HEK293 (cell line): ENCODE data around the gene MAPK9.

Source experiments
- CTCF ChIA-PET: fragments of 350-600 bp; formaldehyde crosslinking; extraction: SDS; loops from one replicate; lab custom pipeline; 2021; ENCODE audit warnings: antibody characterized with exemption; lab: Yijun Ruan, JAX
- POLR2A ChIA-PET: fragments of 300-600 bp; formaldehyde crosslinking; extraction: SDS; loops from one replicate; lab custom pipeline; 2020; ENCODE audit warnings: antibody characterized with exemption, inconsistent platforms; lab: Yijun Ruan, JAX
- H3K27ac ChIP-seq: fragments of 200-500 bp; sonication (Bioruptor generic); 2 replicates; pipeline ENCODE4 v1.5.1; 2014; ENCODE audit warnings: low read depth, low read length, control low read depth, inconsistent platforms; ENCODE audit errors: extremely low read depth
- H3K36me3 ChIP-seq, 2 experiments: fragments of 200-500 bp in 1 of 2; sonication (Bioruptor generic) in 1 of 2; 1 replicate in 1 of 2; 2 replicates in 1 of 2; pipeline ENCODE4 v1.5.1; 2014 to 2017; ENCODE audit warnings: inconsistent platforms in 2 of 2, low read length in 2 of 2; ENCODE audit not compliant: control insufficient read depth in 2 of 2, insufficient read depth in 1 of 2
- H3K4me1 ChIP-seq: fragments of 200-500 bp; sonication (Bioruptor generic); 2 replicates; pipeline ENCODE4 v1.5.1; 2014; ENCODE audit warnings: mild to moderate bottlenecking, low read length, inconsistent platforms; ENCODE audit not compliant: control insufficient read depth, insufficient read depth
- H3K4me3 ChIP-seq: 2 replicates; pipeline ENCODE4 v1.5.1; 2011; ENCODE audit warnings: low read depth, mild to moderate bottlenecking, control low read depth, low read length, moderate library complexity
- H3K9me3 ChIP-seq: fragments of 200-500 bp; sonication (Bioruptor generic); 2 replicates; pipeline ENCODE4 v1.5.1; 2014; ENCODE audit warnings: low read depth, low read length, inconsistent platforms; ENCODE audit not compliant: control insufficient read depth, insufficient read depth
- MZF1 ChIP-seq: fragments of 450-650 bp; formaldehyde crosslinking; IDR thresholded peaks from 2 replicates; pipeline ENCODE4 v1.5.1; 2017; ENCODE audit warnings: missing biosample characterization, missing genetic modification characterization, borderline replicate concordance
- ZEB2 ChIP-seq: fragments of 450-650 bp; formaldehyde crosslinking; IDR thresholded peaks from 2 replicates; pipeline ENCODE4 v1.5.1; 2016; ENCODE audit warnings: missing biosample characterization, missing genetic modification characterization
- ZNF19 ChIP-seq: fragments of 450-650 bp; formaldehyde crosslinking; IDR thresholded peaks from 2 replicates; pipeline ENCODE4; 2016; ENCODE audit warnings: missing biosample characterization, missing genetic modification characterization, low read depth
- ZNF2 ChIP-seq: fragments of 450-650 bp; formaldehyde crosslinking; IDR thresholded peaks from 2 replicates; pipeline ENCODE4 v1.5.1; 2016; ENCODE audit warnings: missing biosample characterization, missing genetic modification characterization
- ZNF221 ChIP-seq: fragments of 450-650 bp; formaldehyde crosslinking; IDR thresholded peaks from 2 replicates; pipeline ENCODE4 v1.5.1; 2017; ENCODE audit warnings: missing biosample characterization, missing genetic modification characterization, borderline replicate concordance
- ZNF24 ChIP-seq: fragments of 450-650 bp; formaldehyde crosslinking; IDR thresholded peaks from 2 replicates; pipeline ENCODE4 v1.5.1; 2016; ENCODE audit warnings: missing biosample characterization, missing genetic modification characterization
- ZNF324 ChIP-seq: fragments of 450-650 bp; formaldehyde crosslinking; IDR thresholded peaks from 2 replicates; pipeline ENCODE4 v1.5.1; 2016; ENCODE audit warnings: missing biosample characterization, missing genetic modification characterization
- ZNF558 ChIP-seq: fragments of 450-650 bp; formaldehyde crosslinking; IDR thresholded peaks from 2 replicates; pipeline ENCODE4 v1.5.1; 2016; ENCODE audit warnings: missing biosample characterization, missing genetic modification characterization
- ZNF654 ChIP-seq: fragments of 450-650 bp; formaldehyde crosslinking; IDR thresholded peaks from 2 replicates; pipeline ENCODE4 v1.5.1; 2016; ENCODE audit warnings: low read depth, missing biosample characterization, missing genetic modification characterization
- ZNF670 ChIP-seq: fragments of 450-650 bp; formaldehyde crosslinking; IDR thresholded peaks from 2 replicates; pipeline ENCODE4 v1.5.1; 2016; ENCODE audit warnings: missing biosample characterization, missing genetic modification characterization, low read depth
- ZNF677 ChIP-seq: fragments of 450-650 bp; IDR thresholded peaks from 2 replicates; pipeline ENCODE4 v1.5.0; 2018; ENCODE audit warnings: missing biosample characterization, mild to moderate bottlenecking, missing genetic modification characterization, moderate library complexity
- ZSCAN23 ChIP-seq: fragments of 450-650 bp; formaldehyde crosslinking; IDR thresholded peaks from 2 replicates; pipeline ENCODE4 v1.5.1; 2016; ENCODE audit warnings: missing biosample characterization, missing genetic modification characterization
- TF ChIP-seq, protein P1 (sequence below): sonication (generic); formaldehyde crosslinking; IDR thresholded peaks from 2 replicates; pipeline ENCODE4 v1.8.1; 2022; ENCODE audit warnings: mild to moderate bottlenecking, moderate library complexity, missing genetic modification reagents
- TF ChIP-seq, protein P2 (sequence below): fragments of 450-650 bp; formaldehyde crosslinking; IDR thresholded peaks from 2 replicates; pipeline ENCODE4 v1.5.1; 2017; ENCODE audit warnings: missing biosample characterization, mild to moderate bottlenecking, missing genetic modification characterization, moderate library complexity
- TF ChIP-seq, protein P3 (sequence below): fragments of 450-650 bp; formaldehyde crosslinking; IDR thresholded peaks from 2 replicates; pipeline ENCODE4 v1.5.1; 2016; ENCODE audit warnings: missing biosample characterization, missing genetic modification characterization
- TF ChIP-seq, protein P4 (sequence below): fragments of 450-650 bp; formaldehyde crosslinking; IDR thresholded peaks from 2 replicates; pipeline ENCODE4 v1.5.1; 2016; ENCODE audit warnings: missing biosample characterization, missing genetic modification characterization
- TF ChIP-seq, protein P5 (sequence below): fragments of 450-650 bp; formaldehyde crosslinking; IDR thresholded peaks from 2 replicates; pipeline ENCODE4 v1.5.1; 2016; ENCODE audit warnings: missing biosample characterization, missing genetic modification characterization, borderline replicate concordance
- TF ChIP-seq, protein P6 (sequence below): fragments of 450-650 bp; formaldehyde crosslinking; IDR thresholded peaks from 2 replicates; pipeline ENCODE4 v1.5.1; 2017; ENCODE audit warnings: missing biosample characterization, missing genetic modification characterization

The MAPK9 gene

DNA sequence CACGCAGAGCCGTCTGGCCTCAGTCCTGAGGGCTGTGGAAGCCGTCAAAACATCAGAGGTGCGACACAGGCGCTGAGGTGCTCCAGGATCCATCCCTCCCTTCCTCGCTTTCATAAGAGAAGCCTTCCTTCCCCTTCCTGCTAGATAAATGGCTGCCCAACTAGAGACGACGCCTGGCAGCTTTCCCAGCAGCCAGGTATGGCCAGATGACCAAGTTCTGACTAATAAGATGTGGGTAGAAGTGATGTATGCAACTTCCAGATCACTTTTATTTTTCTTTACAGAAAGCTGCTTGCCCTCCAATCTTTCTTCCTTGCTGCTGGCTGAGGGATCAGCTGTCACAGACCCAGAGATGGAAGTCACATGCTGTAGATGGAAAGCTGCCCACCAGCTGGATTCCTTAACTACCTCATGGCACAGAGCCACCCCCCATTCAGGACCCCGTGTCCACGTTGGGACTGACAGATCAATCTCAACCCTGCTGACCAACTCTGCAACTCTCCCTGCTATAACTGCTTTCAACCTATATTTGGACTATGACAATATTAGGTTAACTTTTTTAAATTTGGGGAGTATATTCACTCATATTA, 8.8 kb downstream of the MAPK9 start (continued):
- TF ChIP-seq ZNF558 (tag by site-specific recombination) (no peak), ZNF24 (tag by site-specific recombination) (no peak)

DNA sequence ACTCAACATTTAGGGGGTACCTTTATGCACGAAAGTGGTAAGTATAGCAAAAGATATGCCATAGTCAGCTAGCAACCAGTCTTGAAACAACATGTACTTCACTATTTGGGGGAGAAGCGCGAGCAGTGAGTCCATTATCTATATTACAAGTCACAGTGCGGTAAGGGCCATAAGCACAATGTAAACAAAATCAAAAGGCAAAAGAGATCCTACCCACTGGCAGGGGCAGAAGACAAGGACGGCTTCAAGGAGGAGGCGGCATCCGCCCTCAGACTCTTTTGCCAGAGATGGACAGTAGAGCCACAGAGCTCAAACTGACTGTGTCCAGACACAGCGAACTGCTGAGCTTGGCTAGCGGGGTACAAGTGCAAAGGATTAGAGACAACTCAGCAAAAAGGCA, 9.6 kb downstream of the MAPK9 start:
- ChIA-PET POLR2A (no interaction called here), CTCF (interaction anchor here (1.1 to 2.0 kb wide), 3 partner anchors 11 to 324 kb away, joined by 3 to 6 read pairs (median 5); no protein-coding TSS in a partner anchor)
- H3K4me1 ChIP-seq = no peaks in the 10 kb centered on the region
- no peak overlapping the region for H3K4me3 ChIP-seq
- no peaks in the 10 kb centered on the region for H3K9me3 ChIP-seq
- no peak for TF ChIP-seq ZNF2 (tag by site-specific recombination)
- no peak for TF ChIP-seq ZNF677
- TF ChIP-seq, protein P1, sequence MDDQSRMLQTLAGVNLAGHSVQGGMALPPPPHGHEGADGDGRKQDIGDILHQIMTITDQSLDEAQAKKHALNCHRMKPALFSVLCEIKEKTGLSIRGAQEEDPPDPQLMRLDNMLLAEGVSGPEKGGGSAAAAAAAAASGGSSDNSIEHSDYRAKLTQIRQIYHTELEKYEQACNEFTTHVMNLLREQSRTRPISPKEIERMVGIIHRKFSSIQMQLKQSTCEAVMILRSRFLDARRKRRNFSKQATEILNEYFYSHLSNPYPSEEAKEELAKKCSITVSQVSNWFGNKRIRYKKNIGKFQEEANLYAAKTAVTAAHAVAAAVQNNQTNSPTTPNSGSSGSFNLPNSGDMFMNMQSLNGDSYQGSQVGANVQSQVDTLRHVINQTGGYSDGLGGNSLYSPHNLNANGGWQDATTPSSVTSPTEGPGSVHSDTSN (CRISPR knock-in tag) = no peak
- TF ChIP-seq, protein P2, sequence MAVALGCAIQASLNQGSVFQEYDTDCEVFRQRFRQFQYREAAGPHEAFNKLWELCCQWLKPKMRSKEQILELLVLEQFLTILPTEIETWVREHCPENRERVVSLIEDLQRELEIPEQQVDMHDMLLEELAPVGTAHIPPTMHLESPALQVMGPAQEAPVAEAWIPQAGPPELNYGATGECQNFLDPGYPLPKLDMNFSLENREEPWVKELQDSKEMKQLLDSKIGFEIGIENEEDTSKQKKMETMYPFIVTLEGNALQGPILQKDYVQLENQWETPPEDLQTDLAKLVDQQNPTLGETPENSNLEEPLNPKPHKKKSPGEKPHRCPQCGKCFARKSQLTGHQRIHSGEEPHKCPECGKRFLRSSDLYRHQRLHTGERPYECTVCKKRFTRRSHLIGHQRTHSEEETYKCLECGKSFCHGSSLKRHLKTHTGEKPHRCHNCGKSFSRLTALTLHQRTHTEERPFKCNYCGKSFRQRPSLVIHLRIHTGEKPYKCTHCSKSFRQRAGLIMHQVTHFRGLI (tag by site-specific recombination) = no peak
- TF ChIP-seq ZEB2 (tag by site-specific recombination) = no peak
- TF ChIP-seq, protein P3, sequence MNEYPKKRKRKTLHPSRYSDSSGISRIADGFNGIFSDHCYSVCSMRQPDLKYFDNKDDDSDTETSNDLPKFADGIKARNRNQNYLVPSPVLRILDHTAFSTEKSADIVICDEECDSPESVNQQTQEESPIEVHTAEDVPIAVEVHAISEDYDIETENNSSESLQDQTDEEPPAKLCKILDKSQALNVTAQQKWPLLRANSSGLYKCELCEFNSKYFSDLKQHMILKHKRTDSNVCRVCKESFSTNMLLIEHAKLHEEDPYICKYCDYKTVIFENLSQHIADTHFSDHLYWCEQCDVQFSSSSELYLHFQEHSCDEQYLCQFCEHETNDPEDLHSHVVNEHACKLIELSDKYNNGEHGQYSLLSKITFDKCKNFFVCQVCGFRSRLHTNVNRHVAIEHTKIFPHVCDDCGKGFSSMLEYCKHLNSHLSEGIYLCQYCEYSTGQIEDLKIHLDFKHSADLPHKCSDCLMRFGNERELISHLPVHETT = no peak
- no peak for TF ChIP-seq ZNF19 (tag by site-specific recombination)
- TF ChIP-seq, protein P4, sequence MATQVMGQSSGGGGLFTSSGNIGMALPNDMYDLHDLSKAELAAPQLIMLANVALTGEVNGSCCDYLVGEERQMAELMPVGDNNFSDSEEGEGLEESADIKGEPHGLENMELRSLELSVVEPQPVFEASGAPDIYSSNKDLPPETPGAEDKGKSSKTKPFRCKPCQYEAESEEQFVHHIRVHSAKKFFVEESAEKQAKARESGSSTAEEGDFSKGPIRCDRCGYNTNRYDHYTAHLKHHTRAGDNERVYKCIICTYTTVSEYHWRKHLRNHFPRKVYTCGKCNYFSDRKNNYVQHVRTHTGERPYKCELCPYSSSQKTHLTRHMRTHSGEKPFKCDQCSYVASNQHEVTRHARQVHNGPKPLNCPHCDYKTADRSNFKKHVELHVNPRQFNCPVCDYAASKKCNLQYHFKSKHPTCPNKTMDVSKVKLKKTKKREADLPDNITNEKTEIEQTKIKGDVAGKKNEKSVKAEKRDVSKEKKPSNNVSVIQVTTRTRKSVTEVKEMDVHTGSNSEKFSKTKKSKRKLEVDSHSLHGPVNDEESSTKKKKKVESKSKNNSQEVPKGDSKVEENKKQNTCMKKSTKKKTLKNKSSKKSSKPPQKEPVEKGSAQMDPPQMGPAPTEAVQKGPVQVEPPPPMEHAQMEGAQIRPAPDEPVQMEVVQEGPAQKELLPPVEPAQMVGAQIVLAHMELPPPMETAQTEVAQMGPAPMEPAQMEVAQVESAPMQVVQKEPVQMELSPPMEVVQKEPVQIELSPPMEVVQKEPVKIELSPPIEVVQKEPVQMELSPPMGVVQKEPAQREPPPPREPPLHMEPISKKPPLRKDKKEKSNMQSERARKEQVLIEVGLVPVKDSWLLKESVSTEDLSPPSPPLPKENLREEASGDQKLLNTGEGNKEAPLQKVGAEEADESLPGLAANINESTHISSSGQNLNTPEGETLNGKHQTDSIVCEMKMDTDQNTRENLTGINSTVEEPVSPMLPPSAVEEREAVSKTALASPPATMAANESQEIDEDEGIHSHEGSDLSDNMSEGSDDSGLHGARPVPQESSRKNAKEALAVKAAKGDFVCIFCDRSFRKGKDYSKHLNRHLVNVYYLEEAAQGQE (tag by site-specific recombination) = no peak
- no peak for TF ChIP-seq ZSCAN23
- TF ChIP-seq ZNF221 (tag by site-specific recombination) = no peak
- TF ChIP-seq MZF1 (tag by site-specific recombination) = no peak
- TF ChIP-seq, protein P5, sequence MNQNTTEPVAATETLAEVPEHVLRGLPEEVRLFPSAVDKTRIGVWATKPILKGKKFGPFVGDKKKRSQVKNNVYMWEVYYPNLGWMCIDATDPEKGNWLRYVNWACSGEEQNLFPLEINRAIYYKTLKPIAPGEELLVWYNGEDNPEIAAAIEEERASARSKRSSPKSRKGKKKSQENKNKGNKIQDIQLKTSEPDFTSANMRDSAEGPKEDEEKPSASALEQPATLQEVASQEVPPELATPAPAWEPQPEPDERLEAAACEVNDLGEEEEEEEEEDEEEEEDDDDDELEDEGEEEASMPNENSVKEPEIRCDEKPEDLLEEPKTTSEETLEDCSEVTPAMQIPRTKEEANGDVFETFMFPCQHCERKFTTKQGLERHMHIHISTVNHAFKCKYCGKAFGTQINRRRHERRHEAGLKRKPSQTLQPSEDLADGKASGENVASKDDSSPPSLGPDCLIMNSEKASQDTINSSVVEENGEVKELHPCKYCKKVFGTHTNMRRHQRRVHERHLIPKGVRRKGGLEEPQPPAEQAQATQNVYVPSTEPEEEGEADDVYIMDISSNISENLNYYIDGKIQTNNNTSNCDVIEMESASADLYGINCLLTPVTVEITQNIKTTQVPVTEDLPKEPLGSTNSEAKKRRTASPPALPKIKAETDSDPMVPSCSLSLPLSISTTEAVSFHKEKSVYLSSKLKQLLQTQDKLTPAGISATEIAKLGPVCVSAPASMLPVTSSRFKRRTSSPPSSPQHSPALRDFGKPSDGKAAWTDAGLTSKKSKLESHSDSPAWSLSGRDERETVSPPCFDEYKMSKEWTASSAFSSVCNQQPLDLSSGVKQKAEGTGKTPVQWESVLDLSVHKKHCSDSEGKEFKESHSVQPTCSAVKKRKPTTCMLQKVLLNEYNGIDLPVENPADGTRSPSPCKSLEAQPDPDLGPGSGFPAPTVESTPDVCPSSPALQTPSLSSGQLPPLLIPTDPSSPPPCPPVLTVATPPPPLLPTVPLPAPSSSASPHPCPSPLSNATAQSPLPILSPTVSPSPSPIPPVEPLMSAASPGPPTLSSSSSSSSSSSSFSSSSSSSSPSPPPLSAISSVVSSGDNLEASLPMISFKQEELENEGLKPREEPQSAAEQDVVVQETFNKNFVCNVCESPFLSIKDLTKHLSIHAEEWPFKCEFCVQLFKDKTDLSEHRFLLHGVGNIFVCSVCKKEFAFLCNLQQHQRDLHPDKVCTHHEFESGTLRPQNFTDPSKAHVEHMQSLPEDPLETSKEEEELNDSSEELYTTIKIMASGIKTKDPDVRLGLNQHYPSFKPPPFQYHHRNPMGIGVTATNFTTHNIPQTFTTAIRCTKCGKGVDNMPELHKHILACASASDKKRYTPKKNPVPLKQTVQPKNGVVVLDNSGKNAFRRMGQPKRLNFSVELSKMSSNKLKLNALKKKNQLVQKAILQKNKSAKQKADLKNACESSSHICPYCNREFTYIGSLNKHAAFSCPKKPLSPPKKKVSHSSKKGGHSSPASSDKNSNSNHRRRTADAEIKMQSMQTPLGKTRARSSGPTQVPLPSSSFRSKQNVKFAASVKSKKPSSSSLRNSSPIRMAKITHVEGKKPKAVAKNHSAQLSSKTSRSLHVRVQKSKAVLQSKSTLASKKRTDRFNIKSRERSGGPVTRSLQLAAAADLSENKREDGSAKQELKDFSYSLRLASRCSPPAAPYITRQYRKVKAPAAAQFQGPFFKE (tag by site-specific recombination) = no peak
- TF ChIP-seq, protein P6, sequence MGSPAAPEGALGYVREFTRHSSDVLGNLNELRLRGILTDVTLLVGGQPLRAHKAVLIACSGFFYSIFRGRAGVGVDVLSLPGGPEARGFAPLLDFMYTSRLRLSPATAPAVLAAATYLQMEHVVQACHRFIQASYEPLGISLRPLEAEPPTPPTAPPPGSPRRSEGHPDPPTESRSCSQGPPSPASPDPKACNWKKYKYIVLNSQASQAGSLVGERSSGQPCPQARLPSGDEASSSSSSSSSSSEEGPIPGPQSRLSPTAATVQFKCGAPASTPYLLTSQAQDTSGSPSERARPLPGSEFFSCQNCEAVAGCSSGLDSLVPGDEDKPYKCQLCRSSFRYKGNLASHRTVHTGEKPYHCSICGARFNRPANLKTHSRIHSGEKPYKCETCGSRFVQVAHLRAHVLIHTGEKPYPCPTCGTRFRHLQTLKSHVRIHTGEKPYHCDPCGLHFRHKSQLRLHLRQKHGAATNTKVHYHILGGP (tag by site-specific recombination) = no peak
- no peak for TF ChIP-seq ZNF670 (tag by site-specific recombination)
- TF ChIP-seq ZNF324 (tag by site-specific recombination) = no peak
- no peak for TF ChIP-seq ZNF654 (tag by site-specific recombination)
- H3K27ac ChIP-seq = no peak overlapping the region
- H3K36me3 ChIP-seq = peaks cover 19 to 89% of the 10 kb centered on the region in 2 experiments
